NB4 (cell line): ENCODE data around the gene ZNF552.

Experiments used
- MAX ChIP-seq: IDR thresholded peaks from 2 replicates; pipeline ENCODE4 v1.6.1; 2011; ENCODE audit warnings: low read depth, low read length
- POLR2A ChIP-seq: IDR thresholded peaks from 2 replicates; pipeline ENCODE4 v1.6.1; 2011; ENCODE audit warnings: mild to moderate bottlenecking; ENCODE audit not compliant: insufficient read length; ENCODE audit errors: extremely low read depth

- TF ChIP-seq MAX: no peak
- no peak for TF ChIP-seq POLR2A
Observed at GRCh38 chr19:57814505-57815246, at the start of gene ZNF552.
